GM12878 (cell line): ENCODE data around the gene HTATIP2.

Experiments used
- CHD2 ChIP-seq: IDR thresholded peaks from 2 replicates; pipeline ENCODE4 v1.6.1; 2011; ENCODE audit warnings: low read depth, low read length, improper control_type of control experiment, borderline replicate concordance
- CHD4 ChIP-seq: fragments of 200-600 bp; sonication (generic); IDR thresholded peaks from 2 replicates; pipeline ENCODE4 v1.6.1; 2016; ENCODE audit warnings: mild to moderate bottlenecking
- CTCF ChIP-seq, 3 experiments: IDR thresholded peaks in 2 of 3; conservative IDR thresholded peaks in 1 of 3; 2 replicates each; pipeline ENCODE4 v1.5.1; 2011; ENCODE audit warnings: low read depth in 3 of 3, low read length in 3 of 3, mild to moderate bottlenecking in 3 of 3, control low read depth in 2 of 3, moderate library complexity in 2 of 3, inconsistent platforms in 1 of 3, mixed read lengths in 1 of 3; ENCODE audit not compliant: control insufficient read depth in 2 of 3, insufficient read depth in 1 of 3; ENCODE audit errors: extremely low read depth in 1 of 3
- FOXK2 ChIP-seq: fragments of 450-650 bp; IDR thresholded peaks from 2 replicates; pipeline ENCODE4 v1.6.1; 2017; ENCODE audit warnings: mild to moderate bottlenecking, moderate library complexity
- IRF3 ChIP-seq: fragments of 450-650 bp; IDR thresholded peaks from 2 replicates; pipeline ENCODE4 v1.6.1; 2014; ENCODE audit warnings: mild to moderate bottlenecking
- POLR2AphosphoS5 ChIP-seq: IDR thresholded peaks from 2 replicates; pipeline ENCODE4 v1.6.1; 2011; ENCODE audit warnings: mild to moderate bottlenecking, low read length, inconsistent platforms
- SMC3 ChIP-seq: IDR thresholded peaks from 2 replicates; pipeline ENCODE4 v1.6.1; 2011; ENCODE audit warnings: low read length, improper control_type of control experiment, borderline replicate concordance
- TAF1 ChIP-seq: IDR thresholded peaks from 2 replicates; pipeline ENCODE4 v1.6.1; 2011; ENCODE audit warnings: mild to moderate bottlenecking, low read depth, low read length, borderline replicate concordance

GRCh38 chr11:20421946-20422345, 58.4 kb downstream of the HTATIP2 start:
- TF ChIP-seq IRF3 (no peak), CHD2 (no peak), FOXK2 (no peak), CTCF (IDR thresholded peaks at IDR 0.05 in 2 of 3, conservative IDR thresholded peaks at IDR 0.05 in 1 of 3; ENCODE audit: control insufficient read depth in 2 of 3, extremely low read depth in 1 of 3, insufficient read depth in 1 of 3, low read depth in 3 of 3, low read length in 3 of 3) (no peak), SMC3 (no peak), CHD4 (no peak), TAF1 (no peak), POLR2AphosphoS5 (no peak)
